Measurements from ENCODE around the gene OBP2A.

Gene OBP2A

GRCh38 chr9:135503371-135504261 is 42.3 kb upstream of the OBP2A start:
- H3K4me2 ChIP-seq: no peak overlapping the region
- no peak overlapping the region for H3K9ac ChIP-seq
- peaks cover 47% of the 10 kb centered on the region for H3K36me3 ChIP-seq
- H3K27ac ChIP-seq: no peak overlapping the region
- peaks cover 20% of the 10 kb centered on the region for H3K4me1 ChIP-seq
- no peak for TF ChIP-seq Cebpa-rat (IDR thresholded peaks at IDR 0.05)
- no peaks in the 10 kb centered on the region for H3K27me3 ChIP-seq
- H3K4me3 ChIP-seq: no peak overlapping the region
- peaks cover 7% of the 10 kb centered on the region for H3K9me3 ChIP-seq
- H4K20me1 ChIP-seq: peaks cover 53% of the 10 kb centered on the region

- Histone ChIP-seq H3K9ac (no peak overlapping the region), H3K27ac (no peak overlapping the region), H3K27me3 (no peaks in the 10 kb centered on the region), H3K9me3 (peaks cover 16% of the 10 kb centered on the region), H4K20me1 (peaks cover 53% of the 10 kb centered on the region), H3K4me3 (no peak overlapping the region), H3K36me3 (peaks cover 47% of the 10 kb centered on the region), H3K4me2 (no peak overlapping the region), H3K4me1 (peaks cover 11% of the 10 kb centered on the region)
- TF ChIP-seq Cebpa-rat (IDR thresholded peaks at IDR 0.05): no peak
These were observed 41.4 kb upstream of the OBP2A start for GRCh38 chr9:135504262-135505243.

DNA sequence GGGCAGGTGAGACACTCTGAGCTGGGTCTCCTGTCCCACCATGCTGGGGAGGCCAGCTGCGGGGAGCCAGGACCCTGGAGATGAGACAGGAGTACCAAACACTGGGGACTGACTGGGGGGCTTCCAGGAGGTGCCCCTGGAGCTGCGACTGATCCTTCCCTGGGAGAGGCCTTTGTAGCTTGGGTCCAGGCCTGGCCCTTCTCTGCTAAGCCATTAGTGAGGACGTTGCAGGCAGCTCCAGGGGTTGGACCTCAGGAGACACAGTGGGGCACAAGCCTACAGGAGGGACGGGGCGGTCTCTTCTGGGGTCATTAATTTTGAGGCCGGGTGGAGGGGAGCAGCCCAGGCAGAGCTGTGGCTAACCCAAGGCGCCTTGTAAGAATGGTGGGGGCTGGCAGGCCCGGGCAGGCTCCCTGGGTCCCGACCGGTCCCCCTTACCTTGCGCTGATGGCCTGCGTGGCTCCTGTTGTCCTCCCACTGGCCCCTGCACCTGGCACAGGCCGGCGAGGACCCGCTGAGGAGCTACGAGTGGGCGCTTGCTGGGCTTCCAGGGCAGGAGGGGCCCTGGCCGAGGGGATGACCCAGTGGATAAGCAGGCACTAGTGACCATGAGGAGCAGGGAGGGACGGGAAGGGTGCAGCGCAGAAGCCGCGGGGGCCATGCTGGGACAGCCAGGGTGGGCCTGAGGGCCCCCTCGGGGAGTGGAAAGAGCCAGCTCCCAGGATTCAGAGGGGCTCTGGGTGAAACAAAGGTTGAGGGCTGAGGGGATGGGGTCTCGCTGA is 40.3 kb upstream of the OBP2A start:
- Histone ChIP-seq H3K4me3 (no peak overlapping the region), H3K27ac (no peak overlapping the region), H3K4me2 (no peak overlapping the region), H3K27me3 (no peaks in the 10 kb centered on the region), H3K9ac (no peak overlapping the region), H3K4me1 (peaks cover 10% of the 10 kb centered on the region), H3K9me3 (peaks cover 20% of the 10 kb centered on the region), H3K36me3 (peaks cover 47% of the 10 kb centered on the region), H4K20me1 (peaks cover 53% of the 10 kb centered on the region)
- no peak for TF ChIP-seq Cebpa-rat (IDR thresholded peaks at IDR 0.05)

DNA sequence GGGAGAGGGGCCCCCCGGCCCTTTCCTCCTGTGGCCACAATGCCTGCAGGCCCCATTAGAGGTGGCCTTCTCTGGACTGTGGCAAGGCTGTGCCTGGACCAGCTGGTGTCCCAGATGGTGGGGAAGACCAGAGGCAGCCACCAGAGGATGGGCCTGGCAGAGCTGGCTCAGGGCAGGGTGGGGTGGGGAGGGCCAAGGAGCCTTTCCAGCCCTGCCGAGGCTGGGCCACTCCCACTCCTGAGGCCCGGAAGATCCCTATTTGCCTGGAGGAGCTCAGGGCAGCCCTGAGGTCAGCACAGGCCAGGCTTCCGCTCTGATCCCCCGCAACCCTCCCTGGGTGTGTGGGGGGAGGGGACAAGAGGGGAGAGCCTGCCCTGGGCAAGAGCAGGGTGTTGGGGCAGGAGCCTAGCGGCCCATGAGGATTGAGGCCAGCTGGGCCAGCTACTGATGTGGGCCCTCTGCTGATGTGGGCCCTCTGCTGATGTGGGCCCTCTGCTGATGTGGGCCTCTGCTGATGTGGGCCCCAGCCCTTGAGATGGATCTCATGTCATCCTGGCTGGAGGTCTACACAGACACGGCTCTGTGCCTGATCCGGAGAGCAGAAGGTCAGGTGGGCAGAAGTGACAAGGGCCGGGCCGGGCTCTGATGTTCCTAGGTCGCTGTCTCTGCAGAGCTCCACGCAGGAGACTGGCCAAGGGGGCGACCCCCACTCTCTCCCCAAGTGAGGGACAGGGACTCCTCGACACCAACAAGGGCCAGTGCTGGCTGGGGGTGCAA is 39.4 kb upstream of the OBP2A start:
- Histone ChIP-seq H3K4me2 (no peak overlapping the region), H3K4me3 (no peak overlapping the region), H4K20me1 (peaks cover 46% of the 10 kb centered on the region), H3K4me1 (peaks cover 10% of the 10 kb centered on the region), H3K27me3 (no peaks in the 10 kb centered on the region), H3K9ac (no peak overlapping the region), H3K9me3 (peaks cover 20% of the 10 kb centered on the region), H3K27ac (no peak overlapping the region), H3K36me3 (peaks cover 46% of the 10 kb centered on the region)
- TF ChIP-seq Cebpa-rat (IDR thresholded peaks at IDR 0.05): no peak

DNA sequence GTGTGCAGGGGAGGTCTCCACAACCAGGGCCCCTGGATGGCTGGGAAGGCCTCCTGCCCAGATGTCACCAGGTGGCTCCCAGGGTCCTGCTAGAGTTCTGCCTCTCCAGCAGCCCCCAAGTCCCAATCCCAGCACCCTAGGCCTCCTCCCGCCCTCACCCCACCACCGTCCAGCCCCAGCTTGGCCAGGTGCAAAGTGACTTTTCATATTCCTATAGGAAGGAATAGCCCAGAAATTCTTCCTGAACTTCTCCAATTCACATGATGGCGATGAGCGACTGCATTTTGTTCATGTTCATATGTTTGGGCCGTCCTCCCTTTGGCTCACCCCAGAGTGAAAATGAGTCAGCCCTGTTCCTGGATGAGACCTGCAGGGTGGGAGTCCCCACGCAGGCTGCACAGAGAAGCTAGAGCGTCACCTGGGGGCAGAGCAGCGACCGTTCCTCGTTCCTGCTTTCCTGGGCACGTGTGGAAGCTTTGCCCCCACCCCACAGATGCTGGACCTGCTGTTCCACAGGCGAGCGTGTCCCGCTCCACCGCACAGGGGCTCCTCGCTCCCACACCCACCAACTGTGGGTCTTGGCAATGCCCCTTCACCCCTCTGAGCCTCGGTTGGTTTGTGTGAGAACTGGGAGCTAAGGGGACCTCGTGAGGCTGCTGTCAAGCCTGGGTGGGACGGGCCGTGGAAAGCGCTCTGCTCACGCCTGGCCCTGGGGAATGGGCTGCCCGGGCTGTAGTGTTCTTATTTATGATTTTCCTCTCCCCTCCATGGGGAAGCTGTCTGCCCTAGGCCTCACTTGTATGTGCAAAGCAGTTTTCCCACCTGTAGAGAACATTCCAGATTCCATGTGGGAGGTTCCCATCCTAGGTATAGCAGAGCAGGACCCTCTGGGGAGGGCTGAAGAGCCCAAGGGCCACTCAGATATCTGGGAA is 38.6 kb upstream of the OBP2A start:
- H3K9me3 ChIP-seq: peaks cover 20% of the 10 kb centered on the region
- H3K4me2 ChIP-seq: no peak overlapping the region
- no peak overlapping the region for H3K4me3 ChIP-seq
- no peak overlapping the region for H3K9ac ChIP-seq
- H3K27me3 ChIP-seq: no peaks in the 10 kb centered on the region
- peaks cover 38% of the 10 kb centered on the region for H3K36me3 ChIP-seq
- H3K4me1 ChIP-seq: peaks cover 6% of the 10 kb centered on the region
- no peak for TF ChIP-seq Cebpa-rat (IDR thresholded peaks at IDR 0.05)
- peaks cover 37% of the 10 kb centered on the region for H4K20me1 ChIP-seq
- H3K27ac ChIP-seq: no peak overlapping the region

GRCh38 chr9:135508211-135508820 is 37.6 kb upstream of the OBP2A start:
- no peak overlapping the region for H3K4me2 ChIP-seq
- no peak overlapping the region for H3K9ac ChIP-seq
- peaks cover 28% of the 10 kb centered on the region for H4K20me1 ChIP-seq
- peaks cover 6% of the 10 kb centered on the region; the same call in 1 of the 2 replicates for H3K4me1 ChIP-seq
- no peak overlapping the region for H3K27ac ChIP-seq
- H3K9me3 ChIP-seq: peaks cover 20% of the 10 kb centered on the region
- H3K36me3 ChIP-seq: peaks cover 28% of the 10 kb centered on the region
- no peak for TF ChIP-seq Cebpa-rat (IDR thresholded peaks at IDR 0.05)
- no peaks in the 10 kb centered on the region for H3K27me3 ChIP-seq
- H3K4me3 ChIP-seq: no peak overlapping the region

DNA sequence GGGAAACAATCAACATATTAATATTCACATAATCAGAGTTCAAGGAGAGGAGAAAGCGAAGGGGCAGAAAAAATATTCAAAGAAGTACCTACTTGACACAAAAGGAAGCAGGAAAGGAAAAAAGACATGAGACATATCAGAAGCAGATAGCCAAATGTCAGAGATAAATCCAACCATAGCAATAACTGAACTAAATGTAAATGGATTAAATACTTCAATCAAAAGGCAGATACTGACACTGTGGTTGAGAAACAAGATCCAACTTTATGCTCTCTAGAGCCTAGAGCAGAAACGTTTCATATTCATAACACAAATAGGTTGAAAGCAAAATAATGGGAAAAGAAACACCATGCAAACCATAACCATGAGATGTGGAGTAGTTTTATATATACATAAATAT is 36.5 kb upstream of the OBP2A start:
- peaks cover 16% of the 10 kb centered on the region for H4K20me1 ChIP-seq
- no peak overlapping the region for H3K27ac ChIP-seq
- no peak overlapping the region for H3K4me2 ChIP-seq
- H3K27me3 ChIP-seq: no peaks in the 10 kb centered on the region
- no peak for TF ChIP-seq Cebpa-rat (IDR thresholded peaks at IDR 0.05)
- peaks cover 20% of the 10 kb centered on the region for H3K9me3 ChIP-seq
- H3K4me1 ChIP-seq: peaks cover 6% of the 10 kb centered on the region; the same call in 1 of the 2 replicates
- H3K4me3 ChIP-seq: no peak overlapping the region
- H3K36me3 ChIP-seq: peaks cover 17% of the 10 kb centered on the region
- H3K9ac ChIP-seq: no peak overlapping the region

DNA sequence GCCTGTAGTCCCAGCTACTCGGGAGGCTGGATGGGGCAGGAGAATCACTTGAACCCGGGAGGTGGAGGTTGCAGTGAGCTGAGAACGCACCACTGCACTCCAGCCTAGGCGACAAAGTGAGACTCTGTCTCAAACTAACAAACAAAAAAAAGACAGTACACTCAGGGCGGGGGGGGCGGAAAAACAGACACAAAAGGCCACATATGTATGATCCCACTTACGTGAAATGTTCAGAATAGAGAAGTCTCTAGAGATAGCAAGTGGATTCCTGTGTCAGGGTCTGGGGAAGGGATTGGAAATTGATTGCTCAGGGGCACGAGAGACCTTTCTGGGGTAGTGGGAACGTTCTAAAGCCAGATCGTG is 33.7 kb upstream of the OBP2A start:
- H3K36me3 ChIP-seq: no peaks in the 10 kb centered on the region
- no peak overlapping the region for H3K4me3 ChIP-seq
- H3K4me2 ChIP-seq: no peak overlapping the region
- no peaks in the 10 kb centered on the region for H4K20me1 ChIP-seq
- no peak overlapping the region for H3K27ac ChIP-seq
- no peak for TF ChIP-seq Cebpa-rat (IDR thresholded peaks at IDR 0.05)
- peaks cover 20% of the 10 kb centered on the region for H3K9me3 ChIP-seq
- no peaks in the 10 kb centered on the region for H3K27me3 ChIP-seq
- peaks cover 16% of the 10 kb centered on the region for H3K4me1 ChIP-seq
- H3K9ac ChIP-seq: no peak overlapping the region

All from BLaER1 (cell line).